ENCODE results near the gene FSTL4. TPM values are rescaled to one million over a fixed set of nuclear protein-coding genes. Genes with fewer than 3 reads are reported as not detected.

FSTL4 gene
- polyA plus RNA-seq, 3 donors from 2014 or later = not detected

GRCh38 chr5:133510634-133511262 is 101.6 kb downstream of the FSTL4 start:
- Mint-ChIP-seq H3K36me3 (no peaks in the 10 kb centered on the region), H3K27ac (no peak overlapping the region)

GRCh38 chr5:133509742-133510079 is 102.6 kb downstream of the FSTL4 start:
- Mint-ChIP-seq H3K36me3 (no peaks in the 10 kb centered on the region), H3K9me3 (no peaks in the 10 kb centered on the region), H3K27me3 (ENCODE audit: low read depth in 3 of 3) (peaks cover 0 to 3% (median 2%) of the 10 kb centered on the region in 3 donors), H3K4me1 (no peaks in the 10 kb centered on the region), H3K27ac (no peak overlapping the region), H3K4me3 (no peak overlapping the region)
- no peak for DNase-seq

More at GRCh38 chr5:133510634-133511262, 101.6 kb downstream of the FSTL4 start:
- no peaks in the 10 kb centered on the region for H3K4me1 Mint-ChIP-seq
- H3K9me3 Mint-ChIP-seq = no peaks in the 10 kb centered on the region
- peaks cover 0 to 3% (median 2%) of the 10 kb centered on the region in 3 donors for H3K27me3 Mint-ChIP-seq (ENCODE audit: low read depth in 3 of 3)
- H3K4me3 Mint-ChIP-seq = no peak overlapping the region
- DNase-seq = no peak

- Mint-ChIP-seq H3K4me3 (no peak overlapping the region), H3K27ac (no peak overlapping the region), H3K27me3 (ENCODE audit: low read depth in 3 of 3) (peaks cover 2 to 5% (median 3%) of the 10 kb centered on the region in 3 donors), H3K4me1 (no peaks in the 10 kb centered on the region), H3K9me3 (no peaks in the 10 kb centered on the region), H3K36me3 (no peaks in the 10 kb centered on the region)
- DNase-seq = no peak
These were observed 103.2 kb downstream of the FSTL4 start for GRCh38 chr5:133508845-133509741.

- DNase-seq = no peak
- Mint-ChIP-seq H3K27me3 (ENCODE audit: low read depth in 3 of 3) (peaks cover 3 to 6% (median 5%) of the 10 kb centered on the region in 3 donors), H3K4me1 (no peaks in the 10 kb centered on the region), H3K36me3 (no peaks in the 10 kb centered on the region), H3K27ac (no peak overlapping the region), H3K9me3 (no peaks in the 10 kb centered on the region), H3K4me3 (no peak overlapping the region)
These were observed 104.0 kb downstream of the FSTL4 start for GRCh38 chr5:133508331-133508730.

- H3K4me3 Mint-ChIP-seq = no peak overlapping the region
- H3K9me3 Mint-ChIP-seq = peaks cover 0 to 3% (median 0%) of the 10 kb centered on the region in 6 donors
- no peaks in the 10 kb centered on the region for H3K36me3 Mint-ChIP-seq
- no peaks in the 10 kb centered on the region for H3K4me1 Mint-ChIP-seq
- DNase-seq = no peak
- no peak overlapping the region for H3K27ac Mint-ChIP-seq
- H3K27me3 Mint-ChIP-seq (ENCODE audit: low read depth in 3 of 3) = peaks cover 0 to 6% (median 3%) of the 10 kb centered on the region in 3 donors
These were observed 106.2 kb downstream of the FSTL4 start for GRCh38 chr5:133506181-133506580.

- no peaks in the 10 kb centered on the region for H3K4me1 Mint-ChIP-seq
- H3K9me3 Mint-ChIP-seq = peaks cover 0 to 3% (median 0%) of the 10 kb centered on the region in 6 donors
- no peak for DNase-seq
- no peaks in the 10 kb centered on the region for H3K36me3 Mint-ChIP-seq
- H3K27me3 Mint-ChIP-seq (ENCODE audit: low read depth in 3 of 3) = peaks cover 5 to 6% (median 5%) of the 10 kb centered on the region in 3 donors
- H3K27ac Mint-ChIP-seq = no peak overlapping the region
- no peak overlapping the region for H3K4me3 Mint-ChIP-seq
These were observed 108.8 kb downstream of the FSTL4 start for GRCh38 chr5:133503511-133503910.

GRCh38 chr5:133499895-133500294 is 112.4 kb downstream of the FSTL4 start:
- Mint-ChIP-seq H3K9me3 (peaks cover 0 to 3% (median 0%) of the 10 kb centered on the region in 6 donors), H3K27me3 (ENCODE audit: low read depth in 3 of 3) (peaks cover 6 to 8% (median 6%) of the 10 kb centered on the region in 3 donors), H3K36me3 (no peaks in the 10 kb centered on the region), H3K4me3 (no peak overlapping the region), H3K4me1 (no peaks in the 10 kb centered on the region), H3K27ac (no peak overlapping the region)
- DNase-seq = no peak

GRCh38 chr5:133497608-133498348 is 114.6 kb downstream of the FSTL4 start:
- no peak overlapping the region for H3K4me3 Mint-ChIP-seq
- H3K27me3 Mint-ChIP-seq (ENCODE audit: low read depth in 3 of 3) = peaks cover 0 to 9% (median 6%) of the 10 kb centered on the region in 3 donors
- H3K4me1 Mint-ChIP-seq = no peaks in the 10 kb centered on the region
- no peaks in the 10 kb centered on the region for H3K36me3 Mint-ChIP-seq
- H3K9me3 Mint-ChIP-seq = peaks cover 0 to 3% (median 0%) of the 10 kb centered on the region in 6 donors
- no peak for DNase-seq
- H3K27ac Mint-ChIP-seq = no peak overlapping the region

GRCh38 chr5:133496631-133497030 is 115.7 kb downstream of the FSTL4 start:
- no peak overlapping the region for H3K4me3 Mint-ChIP-seq
- H3K27me3 Mint-ChIP-seq (ENCODE audit: low read depth in 3 of 3) = peaks cover 0 to 9% (median 6%) of the 10 kb centered on the region in 3 donors
- H3K4me1 Mint-ChIP-seq = no peaks in the 10 kb centered on the region
- DNase-seq = no peak
- no peaks in the 10 kb centered on the region for H3K9me3 Mint-ChIP-seq
- H3K36me3 Mint-ChIP-seq = no peaks in the 10 kb centered on the region
- H3K27ac Mint-ChIP-seq = no peak overlapping the region

- Mint-ChIP-seq H3K27me3 (ENCODE audit: low read depth in 3 of 3) (peaks cover 0 to 9% (median 6%) of the 10 kb centered on the region in 3 donors), H3K36me3 (no peaks in the 10 kb centered on the region), H3K4me3 (no peak overlapping the region), H3K4me1 (no peaks in the 10 kb centered on the region), H3K9me3 (no peaks in the 10 kb centered on the region), H3K27ac (no peak overlapping the region)
- DNase-seq = no peak
These were observed 117.5 kb downstream of the FSTL4 start for GRCh38 chr5:133494923-133495246.

- Mint-ChIP-seq H3K4me1 (no peaks in the 10 kb centered on the region), H3K27me3 (ENCODE audit: low read depth in 3 of 3) (peaks cover 0 to 7% (median 6%) of the 10 kb centered on the region in 3 donors), H3K36me3 (no peaks in the 10 kb centered on the region), H3K27ac (no peak overlapping the region), H3K9me3 (no peaks in the 10 kb centered on the region), H3K4me3 (no peak overlapping the region)
- no peak for DNase-seq
These were observed 118.0 kb downstream of the FSTL4 start for GRCh38 chr5:133494232-133494922.

- no peaks in the 10 kb centered on the region for H3K9me3 Mint-ChIP-seq
- H3K4me1 Mint-ChIP-seq = no peaks in the 10 kb centered on the region
- H3K27me3 Mint-ChIP-seq (ENCODE audit: low read depth in 3 of 3) = peaks cover 0 to 4% (median 0%) of the 10 kb centered on the region in 3 donors
- no peak overlapping the region for H3K27ac Mint-ChIP-seq
- no peak for DNase-seq
- H3K36me3 Mint-ChIP-seq = no peaks in the 10 kb centered on the region
- H3K4me3 Mint-ChIP-seq = no peak overlapping the region
These were observed 122.7 kb downstream of the FSTL4 start for GRCh38 chr5:133489632-133490031.

- Mint-ChIP-seq H3K4me1 (no peaks in the 10 kb centered on the region), H3K36me3 (no peaks in the 10 kb centered on the region), H3K27me3 (ENCODE audit: low read depth in 3 of 3) (peaks cover 0 to 4% (median 0%) of the 10 kb centered on the region in 3 donors), H3K4me3 (no peak overlapping the region), H3K9me3 (no peaks in the 10 kb centered on the region), H3K27ac (no peak overlapping the region)
- no peak for DNase-seq
These were observed 125.2 kb downstream of the FSTL4 start for GRCh38 chr5:133487093-133487492.
